Right hindlimb (tissue), 1 donor: ENCODE data around the gene ARMC3.
A peak's percentile ranks its signal among the peaks of the same experiment; 100 is the strongest.

ENCODE experiments used
- DNase-seq: peaks from one replicate; pipeline ENCODE4 v3.0.0-alpha.2; 2018

ARMC3 gene

DNA sequence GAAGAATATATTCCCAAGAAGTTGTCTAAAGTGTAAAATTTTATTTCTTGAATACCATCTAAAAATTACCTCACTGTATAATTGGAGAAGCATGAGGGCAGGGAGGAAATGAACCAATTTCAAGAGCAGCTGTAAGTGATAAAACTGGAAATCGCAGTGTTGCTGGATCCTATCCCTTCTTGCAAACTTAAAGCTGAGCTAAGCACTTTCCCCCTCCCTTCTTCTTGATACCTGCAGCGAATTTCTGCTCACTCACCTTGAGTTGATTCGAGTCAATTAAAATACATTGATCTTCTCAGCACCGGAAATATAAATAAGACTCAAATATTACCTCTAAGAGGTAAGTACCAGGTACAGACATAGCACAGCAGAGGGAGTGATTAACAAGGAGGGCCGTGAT, 65.5 kb downstream of the ARMC3 start:
- no peak for DNase-seq

DNA sequence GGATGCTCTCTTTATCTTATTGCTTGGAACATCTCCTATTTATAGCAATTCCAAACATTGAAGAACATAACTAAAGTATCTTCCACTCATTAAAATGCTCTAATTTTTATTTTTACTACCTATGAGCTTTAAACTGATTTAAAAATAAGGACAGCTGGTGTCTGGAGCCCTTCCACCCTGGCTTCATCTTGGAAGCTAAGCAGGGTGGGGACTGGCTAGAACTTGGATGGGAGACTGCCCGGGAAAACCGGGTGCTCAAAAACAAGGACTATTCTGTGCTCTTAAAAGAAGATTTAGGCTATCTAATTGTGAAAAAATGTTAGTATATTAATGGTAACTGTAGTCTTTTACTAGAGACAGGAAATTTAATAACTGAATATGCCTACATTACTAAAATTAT, 69.2 kb downstream of the ARMC3 start:
- no peak for DNase-seq

DNA sequence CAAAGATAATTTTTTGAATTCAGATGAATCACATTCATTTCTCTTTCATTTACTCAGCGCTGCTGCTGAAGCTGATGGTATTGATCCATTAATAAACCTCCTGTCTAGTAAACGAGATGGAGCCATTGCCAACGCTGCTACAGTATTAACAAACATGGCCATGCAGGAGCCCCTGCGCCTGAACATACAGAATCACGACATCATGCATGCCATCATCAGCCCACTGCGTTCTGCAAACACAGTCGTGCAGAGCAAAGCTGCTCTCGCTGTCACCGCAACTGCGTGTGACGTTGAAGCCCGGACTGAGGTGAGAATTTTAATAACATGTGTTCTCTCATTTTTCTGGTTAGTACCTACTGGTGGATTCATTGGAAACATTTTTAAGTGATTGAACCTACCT, 70.2 kb downstream of the ARMC3 start:
- no peak for DNase-seq

DNA sequence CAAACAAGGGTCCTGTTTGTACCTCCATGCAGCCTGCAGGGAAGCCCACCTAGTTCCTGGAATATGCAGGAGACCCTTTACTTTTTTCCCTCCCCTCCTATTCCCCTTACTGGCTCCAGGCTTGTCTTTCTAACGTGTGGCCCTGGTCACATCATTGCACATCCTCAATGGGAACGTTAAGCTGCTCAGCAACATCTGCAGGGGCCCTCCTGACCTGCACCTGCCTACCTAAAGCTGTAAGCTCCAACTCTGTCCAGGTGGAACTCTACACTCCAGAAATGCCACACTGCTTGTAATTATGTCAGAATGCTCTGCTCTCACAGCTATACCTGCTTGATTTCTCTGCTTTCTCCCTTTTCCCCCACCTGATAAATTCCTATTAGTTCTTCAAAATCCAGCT, 72.1 kb downstream of the ARMC3 start:
- no peak for DNase-seq

DNA sequence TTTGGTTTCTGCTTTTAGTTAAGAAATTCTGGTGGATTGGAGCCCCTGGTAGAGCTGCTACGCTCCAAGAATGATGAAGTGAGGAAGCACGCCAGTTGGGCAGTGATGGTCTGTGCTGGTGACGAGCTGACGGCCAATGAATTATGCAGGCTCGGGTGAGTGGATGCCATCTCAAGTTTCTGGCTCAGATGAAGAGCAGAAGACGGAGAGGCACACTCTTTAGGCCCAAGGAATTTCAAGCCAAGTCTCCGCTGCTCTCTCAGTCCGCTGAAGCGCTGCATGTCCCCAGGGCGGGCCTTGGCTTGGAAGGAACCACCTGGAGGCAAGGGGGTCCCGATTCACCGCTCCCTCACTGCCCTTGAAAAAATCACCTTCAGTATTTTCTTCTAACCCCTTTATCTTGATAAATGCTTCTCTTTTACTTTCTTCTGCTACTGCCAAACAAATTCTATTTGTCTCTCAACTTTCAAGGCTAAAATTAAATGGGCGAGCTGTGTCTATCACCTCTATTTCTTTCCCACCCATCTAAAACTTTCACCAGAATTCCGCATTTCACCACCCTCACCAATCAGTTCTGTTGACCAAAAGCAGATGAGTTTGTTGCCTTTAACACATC, 74.2 kb downstream of the ARMC3 start:
- peak; percentile 36 for DNase-seq

DNA sequence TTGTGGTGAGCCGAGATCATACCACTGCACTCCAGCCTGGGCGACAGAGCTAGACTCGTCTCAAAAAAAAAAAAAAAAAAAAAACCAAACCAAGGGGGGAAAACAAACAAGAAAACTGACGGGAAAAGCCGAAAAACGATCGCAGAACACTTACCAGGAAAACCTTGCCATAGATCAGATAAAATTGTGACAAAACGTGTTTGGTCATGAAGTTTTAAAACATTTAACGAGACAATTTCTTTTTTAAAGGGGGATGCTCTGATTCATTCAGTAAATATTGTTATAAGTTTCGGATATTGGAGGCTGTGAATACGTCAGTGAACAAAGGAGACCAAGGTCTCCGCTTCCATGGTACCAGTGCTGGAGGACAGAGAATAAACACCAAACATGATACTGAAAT, 77.3 kb downstream of the ARMC3 start:
- no peak for DNase-seq

DNA sequence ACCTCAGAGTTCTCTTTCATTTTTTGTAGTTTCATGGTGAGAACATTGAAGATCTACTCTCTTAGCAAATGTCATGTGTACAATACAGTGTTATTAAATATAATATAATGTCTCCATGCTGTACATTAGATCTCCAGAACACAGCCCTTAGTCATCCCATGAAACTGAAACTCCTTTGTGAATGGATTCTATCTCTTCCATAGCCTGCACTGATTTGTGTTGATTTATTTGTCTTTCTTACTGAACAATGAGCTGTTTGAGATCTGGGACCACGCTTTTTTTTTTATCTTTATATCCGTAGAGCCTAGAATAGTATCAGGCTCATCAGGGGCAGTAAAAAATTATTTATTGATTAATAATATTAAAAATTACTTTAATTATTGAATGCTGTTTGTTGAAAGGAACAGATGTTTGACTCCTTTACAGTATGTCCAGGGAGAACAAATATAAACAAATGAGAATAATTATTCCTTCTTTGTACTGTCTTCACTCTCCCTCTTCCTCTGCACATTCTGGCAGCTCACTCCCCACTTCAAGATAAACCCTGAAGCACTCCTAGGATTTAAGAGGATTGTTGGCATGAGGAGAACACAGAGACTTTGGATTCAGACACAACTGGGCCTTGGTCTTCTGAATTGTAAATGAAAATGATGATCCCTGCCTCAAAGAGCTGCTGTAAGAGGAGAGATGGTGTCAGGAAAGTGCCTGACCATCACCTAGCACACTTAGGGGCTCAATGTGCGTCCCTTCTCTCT, 85.9 kb downstream of the ARMC3 start:
- no peak for DNase-seq

DNA sequence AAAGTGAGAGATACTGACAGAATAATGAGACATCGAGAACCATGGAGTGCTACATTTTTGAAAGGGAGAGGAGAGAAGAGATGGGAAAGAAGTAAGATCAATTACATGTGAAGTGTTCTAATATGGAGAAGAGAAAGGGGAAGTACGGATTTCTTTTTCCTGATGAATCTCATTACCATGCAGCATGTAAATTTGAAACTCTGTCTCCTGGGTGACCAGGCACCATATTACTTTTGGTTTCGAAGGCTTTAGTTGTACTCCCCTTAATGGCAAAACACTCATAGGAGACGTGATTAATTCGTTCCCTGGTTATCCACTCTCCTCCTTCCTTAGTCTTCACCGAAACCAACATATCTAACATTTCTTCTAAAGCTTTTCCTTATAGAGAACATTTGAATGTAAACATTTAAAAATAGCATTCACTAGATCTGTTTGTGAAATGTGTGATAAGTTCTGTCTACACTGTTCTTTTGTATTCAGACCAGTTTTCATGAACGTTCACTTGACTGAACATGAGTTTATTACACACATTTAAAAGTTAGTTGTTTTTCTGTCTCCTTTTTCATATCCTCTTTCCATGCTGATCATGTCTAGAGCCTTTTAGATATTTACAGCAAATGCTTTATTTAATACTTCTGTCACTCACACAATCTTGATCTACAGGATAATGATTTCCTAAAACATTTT, 87.3 kb downstream of the ARMC3 start:
- no peak for DNase-seq

DNA sequence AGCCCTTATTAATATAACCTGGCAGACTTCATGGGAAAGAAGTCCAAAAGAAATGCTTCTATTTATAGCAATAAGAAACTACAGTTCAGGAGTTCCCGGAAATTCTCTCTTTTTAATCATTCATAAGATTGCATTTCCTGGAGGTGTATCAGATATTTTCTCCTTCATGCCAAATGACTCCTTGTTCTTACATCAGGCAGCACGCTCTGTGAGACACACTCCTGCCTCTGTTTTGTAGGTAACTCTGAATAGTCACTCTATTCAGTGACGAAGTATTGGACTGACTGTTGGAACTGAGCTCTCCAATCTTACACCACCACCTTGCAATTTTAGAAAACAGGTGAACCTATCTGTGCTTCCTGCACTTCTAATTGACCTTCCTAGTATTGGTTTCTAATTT, 88.8 kb downstream of the ARMC3 start:
- no peak for DNase-seq

DNA sequence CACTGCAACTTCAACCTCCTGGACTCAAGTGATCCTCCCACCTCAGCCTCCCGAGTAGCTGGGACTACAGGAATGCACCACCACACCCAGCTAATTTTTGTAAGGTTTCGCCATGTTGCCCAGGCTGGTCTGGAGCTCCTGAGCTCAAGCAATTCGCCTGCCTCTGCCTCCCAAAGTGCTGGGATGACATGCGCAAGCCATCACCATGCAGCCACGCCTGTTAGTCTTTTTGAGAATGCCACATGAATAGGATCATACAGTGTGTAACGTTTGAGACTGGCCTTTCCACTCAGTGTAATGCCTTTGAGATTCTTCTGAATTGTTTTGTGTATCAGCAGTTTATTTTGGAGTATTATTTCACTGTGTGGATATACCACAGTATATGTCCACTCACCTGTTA, 91.8 kb downstream of the ARMC3 start:
- DNase-seq: no peak

DNA sequence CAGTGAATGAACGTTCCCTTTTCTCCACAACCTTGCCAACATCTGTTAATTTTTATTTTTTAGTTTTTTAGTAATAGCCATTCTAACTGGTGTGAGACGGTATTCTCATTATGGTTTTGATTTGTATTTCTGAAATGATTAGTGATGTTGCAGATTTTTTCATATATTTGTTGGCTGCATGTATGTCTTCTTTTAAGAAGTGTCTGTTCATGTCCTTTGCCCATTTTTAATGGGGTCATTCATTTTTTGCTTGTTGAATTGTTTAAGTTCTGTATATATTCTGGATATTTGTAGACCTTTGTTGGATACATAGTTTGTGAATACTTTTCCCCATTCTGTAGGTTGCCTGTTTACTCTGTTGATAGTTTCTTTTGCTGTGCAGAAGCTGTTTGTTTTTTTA, 93.6 kb downstream of the ARMC3 start:
- DNase-seq: no peak

DNA sequence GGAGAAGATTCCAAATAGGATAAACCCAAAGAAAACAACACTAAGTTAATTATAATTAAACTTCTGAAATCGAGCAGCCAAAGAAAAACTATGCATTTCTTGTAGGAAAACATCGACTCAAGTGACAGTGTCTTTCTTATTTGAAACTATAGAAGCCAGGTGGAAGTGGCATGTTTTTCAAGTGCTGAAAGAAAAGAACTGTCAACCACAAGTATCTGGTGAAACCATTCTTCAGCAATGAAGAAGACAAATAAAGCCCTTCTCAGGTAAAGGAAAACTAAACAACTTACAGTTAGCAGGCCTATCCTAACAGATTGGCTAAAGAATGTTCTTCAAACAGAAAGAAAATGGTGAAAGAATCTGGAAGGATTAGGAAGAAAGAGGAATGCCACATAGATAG, 96.1 kb downstream of the ARMC3 start:
- no peak for DNase-seq

DNA sequence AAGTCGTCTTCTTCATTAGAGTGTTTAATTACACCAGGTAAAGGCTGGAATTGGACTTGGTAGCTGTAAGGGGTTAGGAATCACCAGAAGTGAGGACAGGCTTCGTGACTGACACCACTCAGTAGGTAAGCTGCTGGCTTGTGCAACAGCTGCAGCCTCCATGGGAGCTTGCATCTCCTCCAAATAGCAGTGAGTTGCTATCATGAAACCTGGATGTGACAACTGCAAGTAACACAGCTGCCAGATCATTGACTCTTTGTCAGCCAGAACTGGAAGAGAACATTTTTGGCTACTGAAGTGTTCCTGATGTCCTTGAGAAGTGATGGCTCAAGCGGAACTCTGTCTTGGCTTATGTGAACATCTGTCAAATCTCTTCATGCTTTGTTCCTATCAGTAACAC, 103.5 kb downstream of the ARMC3 start:
- no peak for DNase-seq

DNA sequence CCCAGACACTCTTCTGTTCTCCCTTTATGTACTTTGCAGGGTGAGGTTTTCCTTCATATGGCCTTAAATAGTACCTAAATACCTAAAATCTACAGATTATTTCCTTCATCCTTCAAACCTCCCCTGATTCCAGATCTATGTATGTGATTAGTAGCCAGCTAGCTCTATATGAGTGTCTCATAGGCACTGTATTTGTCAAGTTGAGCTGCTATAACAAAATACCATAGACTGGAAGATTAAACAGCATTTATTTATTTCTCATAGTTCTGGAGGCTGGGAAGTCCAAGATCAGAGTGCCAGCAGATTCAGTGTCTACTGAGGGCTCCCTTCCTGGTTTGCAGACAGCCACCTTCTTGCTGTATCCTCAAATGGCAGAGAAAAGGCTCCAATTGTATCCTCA, 106.9 kb downstream of the ARMC3 start:
- DNase-seq: no peak

DNA sequence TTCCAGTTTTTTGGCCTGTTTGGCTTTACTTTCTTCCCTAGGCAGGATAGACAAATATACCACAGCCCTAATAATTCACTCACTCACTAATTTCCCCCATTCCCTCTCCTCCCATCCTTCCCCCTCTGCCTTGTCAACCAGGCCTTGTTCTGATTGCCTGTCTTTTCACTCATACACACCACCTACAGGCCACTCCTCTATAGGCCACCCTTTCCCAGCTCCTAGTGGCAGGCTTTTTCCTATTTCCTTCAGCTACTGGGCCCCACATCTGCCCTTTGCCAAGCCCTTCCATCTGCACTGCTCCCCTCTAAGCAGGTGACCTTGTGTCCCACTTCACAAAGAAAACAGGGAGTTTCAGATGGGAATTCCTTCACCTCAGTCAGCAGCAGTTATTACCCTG, 107.7 kb downstream of the ARMC3 start:
- no peak for DNase-seq

DNA sequence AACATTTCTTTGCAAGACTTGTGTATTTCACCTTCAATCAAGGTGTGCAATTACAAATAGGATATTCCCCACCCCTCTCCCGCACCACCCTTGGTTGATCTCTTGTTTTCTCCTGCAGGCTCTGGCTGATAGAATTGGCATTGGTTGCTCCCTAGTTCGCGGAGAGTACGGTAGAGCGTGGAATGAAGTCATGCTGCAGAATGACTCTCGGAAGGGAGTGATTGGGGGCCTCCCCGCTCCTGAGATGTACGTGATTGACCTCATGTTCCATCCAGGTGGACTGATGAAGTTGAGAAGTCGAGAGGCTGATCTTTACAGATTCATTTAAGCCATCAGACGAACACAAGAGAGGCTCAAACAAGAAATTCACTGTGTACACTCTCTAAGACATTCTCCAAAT, 109.3 kb downstream of the ARMC3 start:
- no peak for DNase-seq

DNA sequence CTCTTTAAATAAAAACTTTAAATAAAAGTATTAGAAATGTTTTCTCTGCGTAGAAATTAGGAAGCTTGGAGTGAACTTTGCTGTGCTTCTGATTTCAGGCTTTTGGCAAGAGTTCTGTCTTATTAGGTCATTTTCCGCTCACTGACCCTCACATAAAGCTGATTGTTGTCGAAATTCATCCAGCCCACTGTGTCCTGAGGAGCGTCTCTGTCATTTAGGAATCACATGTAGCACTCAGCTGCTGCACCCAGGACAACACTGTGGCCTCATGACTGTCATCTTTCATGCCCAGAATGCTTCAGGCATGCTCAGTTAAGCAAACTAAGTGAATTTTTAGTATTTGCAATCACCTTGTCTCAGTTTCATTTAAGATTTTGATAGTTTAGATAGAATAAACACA, 109.7 kb downstream of the ARMC3 start:
- DNase-seq: no peak

DNA sequence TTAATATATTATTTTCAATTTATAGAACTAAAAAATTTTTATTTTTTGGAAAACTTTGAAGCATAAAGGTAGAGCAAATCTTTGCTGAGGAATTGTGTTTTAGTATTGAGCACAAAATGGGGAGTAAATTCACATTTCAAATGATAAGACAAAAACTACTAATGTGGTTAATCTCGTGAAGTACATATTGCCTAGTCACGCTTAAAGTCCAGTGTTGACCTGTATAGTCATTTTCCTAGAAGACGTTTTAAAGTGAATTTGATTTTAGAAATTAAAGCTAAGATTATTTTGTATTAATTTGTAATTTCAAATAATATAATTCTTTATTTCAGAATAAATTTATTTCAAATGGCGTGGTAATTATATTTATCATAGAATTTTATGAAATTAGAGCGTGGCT, 110.3 kb downstream of the ARMC3 start:
- no peak for DNase-seq

DNA sequence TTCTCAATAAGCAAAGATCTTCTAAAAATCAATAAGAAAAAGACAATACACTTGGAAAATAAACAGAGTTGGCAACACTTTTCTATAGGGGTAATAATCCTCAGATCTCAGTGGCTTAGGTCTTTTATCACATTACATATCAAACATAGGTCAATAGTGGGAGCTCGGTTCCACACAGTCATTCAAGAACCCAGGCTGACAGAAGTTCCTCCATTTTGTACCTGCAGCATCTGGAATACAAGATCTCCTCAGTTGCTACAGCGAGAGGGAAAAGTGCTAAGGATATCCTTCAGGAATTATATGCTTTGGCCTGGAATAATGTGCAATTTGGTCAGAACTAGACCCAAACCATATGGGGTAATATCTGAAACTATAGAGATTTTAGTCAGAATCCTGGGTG, 112.1 kb downstream of the ARMC3 start:
- DNase-seq: no peak

DNA sequence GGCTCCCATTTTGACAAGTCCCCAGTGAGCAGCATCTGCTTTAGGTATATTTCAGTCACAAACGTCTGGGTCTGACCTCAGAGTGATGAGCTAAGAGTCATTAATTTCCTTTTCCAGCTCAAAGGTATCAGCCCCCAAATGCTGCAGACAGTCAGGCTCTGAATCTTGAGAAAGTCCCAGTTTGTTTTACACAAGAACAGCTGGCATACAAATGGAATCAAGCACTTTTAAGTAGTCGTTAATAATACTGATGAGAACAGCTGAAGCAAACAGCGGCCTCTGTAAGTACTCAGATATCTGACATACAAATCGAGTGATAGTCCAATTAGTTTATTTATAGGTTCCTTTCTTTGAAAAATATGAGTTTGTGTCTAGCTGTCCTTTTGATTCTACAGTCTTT, 118.2 kb downstream of the ARMC3 start:
- no peak for DNase-seq

DNA sequence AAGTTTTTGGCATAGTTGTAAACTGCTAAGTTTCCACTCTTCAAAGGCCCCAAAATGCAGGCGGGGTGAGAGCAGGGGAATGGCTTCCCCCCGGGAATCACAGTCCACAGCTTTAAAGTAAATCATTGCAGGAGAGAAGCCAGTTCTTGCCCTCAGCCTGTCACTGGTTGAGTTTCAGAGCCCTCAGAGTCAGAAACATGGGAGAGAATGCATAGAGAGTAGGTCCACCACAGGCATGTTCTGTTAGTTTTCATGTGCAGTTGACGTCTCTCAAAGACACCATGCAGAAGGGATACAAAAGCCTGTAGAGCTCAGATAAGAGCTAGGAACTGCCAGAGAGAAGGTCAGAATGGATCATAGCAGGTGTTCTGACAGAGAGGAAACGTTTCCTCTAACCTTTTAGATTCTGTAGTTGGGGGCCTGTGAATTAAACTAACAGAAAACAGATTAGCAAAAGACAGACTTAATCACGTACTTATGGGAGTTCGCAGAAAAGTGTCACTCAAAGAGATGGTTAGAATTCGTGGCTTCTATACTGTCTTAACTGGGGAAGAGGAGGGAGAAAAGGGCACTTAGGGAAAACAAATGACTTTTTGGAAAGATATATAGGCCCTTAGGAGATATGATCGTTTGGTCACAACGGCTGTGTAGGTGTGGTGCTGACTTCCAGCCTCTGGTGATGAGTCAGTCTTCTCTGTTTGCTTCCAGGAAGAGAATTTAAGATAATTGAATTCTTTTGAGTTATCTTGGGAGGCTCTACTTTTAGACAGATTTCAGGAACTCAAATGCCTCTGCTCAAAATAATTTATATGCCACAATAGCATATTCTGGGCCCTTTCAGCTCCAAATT, 119.6 kb downstream of the ARMC3 start:
- DNase-seq: no peak

DNA sequence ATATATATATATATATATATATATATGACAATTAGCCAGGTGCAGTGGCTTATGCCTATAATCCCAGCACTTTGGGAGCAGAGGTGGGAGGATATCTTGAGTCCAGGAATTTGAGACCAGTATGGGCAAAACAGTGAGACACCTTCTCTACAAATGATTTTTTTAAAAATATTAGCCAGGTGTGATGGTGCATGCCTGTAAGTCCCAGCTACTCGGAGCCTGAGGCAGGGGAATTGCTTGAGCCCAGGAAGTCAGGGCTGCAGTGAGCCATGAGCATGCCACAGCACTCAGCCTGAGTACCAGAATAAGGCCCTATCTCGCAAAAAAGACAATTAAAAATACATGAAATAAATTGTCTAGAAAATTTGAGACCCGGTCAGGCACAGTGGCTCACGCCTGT, 120.3 kb downstream of the ARMC3 start:
- DNase-seq: no peak

DNA sequence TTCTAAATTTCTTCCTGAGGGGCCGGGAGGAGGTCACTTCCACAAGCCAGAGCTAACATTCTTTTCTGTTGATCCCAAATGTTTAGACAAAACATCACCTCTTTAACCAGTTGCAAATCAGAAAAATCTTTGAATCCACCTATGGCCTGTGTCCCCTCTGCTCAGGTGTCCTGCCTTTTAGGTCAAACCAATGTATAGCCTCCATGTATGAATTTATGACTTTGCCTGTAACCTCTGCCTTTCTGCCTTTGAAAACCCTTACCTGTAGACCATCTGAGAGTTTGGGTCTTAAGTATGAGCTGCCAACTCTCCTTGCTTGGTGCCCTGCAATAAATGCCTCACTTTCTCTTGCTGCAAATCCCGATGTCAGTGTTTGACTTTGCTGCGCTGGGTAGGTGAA, 123.4 kb downstream of the ARMC3 start:
- no peak for DNase-seq
